ENCODE data around the gene ATRNL1.

Gene ATRNL1

GRCh38 chr10:115867305-115867704, 774.1 kb downstream of the ATRNL1 start:
- Histone ChIP-seq H3K9me2 (replicated peaks; ENCODE audit: control insufficient read depth, low read length) (no peaks in the 10 kb centered on the region; the same call in 1 of the 2 replicates), H3K4me1 (ENCODE audit: control insufficient read depth, low read length) (no peaks in the 10 kb centered on the region), H3K27ac (ENCODE audit: low read depth, low read length) (no peak overlapping the region), H3K4me2 (ENCODE audit: low read length) (no peak overlapping the region), H3F3A (ENCODE audit: control insufficient read depth, insufficient read depth) (no peaks in the 10 kb centered on the region), H3K4me3 (ENCODE audit: low read length) (no peak overlapping the region), H3K27me3 (ENCODE audit: control insufficient read depth, low read length) (no peaks in the 10 kb centered on the region), H4K20me1 (ENCODE audit: control insufficient read depth, insufficient read depth, low read depth, low read length) (no peaks in the 10 kb centered on the region), H3K79me2 (ENCODE audit: control insufficient read depth, low read length) (no peaks in the 10 kb centered on the region), H3K36me3 (ENCODE audit: control insufficient read depth, low read length) (no peaks in the 10 kb centered on the region), H3K9me3 (ENCODE audit: control insufficient read depth, insufficient read depth, low read length) (no peaks in the 10 kb centered on the region)
- TF ChIP-seq EZH2phosphoT487 (IDR thresholded peaks at IDR 0.05; ENCODE audit: borderline replicate concordance, low read length): no peak
- TF ChIP-seq CTCF (IDR thresholded peaks at IDR 0.05; ENCODE audit: low read depth, low read length, poor library complexity, severe bottlenecking): no peak

GRCh38 chr10:115871855-115872254, 778.7 kb downstream of the ATRNL1 start:
- Histone ChIP-seq H3K4me1 (ENCODE audit: control insufficient read depth, low read length) (no peaks in the 10 kb centered on the region), H3K27me3 (ENCODE audit: control insufficient read depth, low read length) (no peaks in the 10 kb centered on the region), H3K79me2 (ENCODE audit: control insufficient read depth, low read length) (no peaks in the 10 kb centered on the region), H3K4me2 (ENCODE audit: low read length) (no peak overlapping the region), H4K20me1 (ENCODE audit: control insufficient read depth, insufficient read depth, low read depth, low read length) (no peaks in the 10 kb centered on the region), H3K36me3 (ENCODE audit: control insufficient read depth, low read length) (no peaks in the 10 kb centered on the region), H3K9me2 (replicated peaks; ENCODE audit: control insufficient read depth, low read length) (no peaks in the 10 kb centered on the region; the same call in 1 of the 2 replicates), H3K27ac (ENCODE audit: low read depth, low read length) (no peak overlapping the region), H3K9me3 (ENCODE audit: control insufficient read depth, insufficient read depth, low read length) (no peaks in the 10 kb centered on the region), H3F3A (ENCODE audit: control insufficient read depth, insufficient read depth) (no peaks in the 10 kb centered on the region), H3K4me3 (ENCODE audit: low read length) (no peak overlapping the region)
- TF ChIP-seq CTCF (IDR thresholded peaks at IDR 0.05; ENCODE audit: low read depth, low read length, poor library complexity, severe bottlenecking): no peak
- TF ChIP-seq EZH2phosphoT487 (IDR thresholded peaks at IDR 0.05; ENCODE audit: borderline replicate concordance, low read length): no peak

GRCh38 chr10:115875172-115875571, 782.0 kb downstream of the ATRNL1 start:
- no peak overlapping the region for H3K4me3 ChIP-seq (ENCODE audit: low read length)
- no peaks in the 10 kb centered on the region for H3K9me3 ChIP-seq (ENCODE audit: control insufficient read depth, insufficient read depth, low read length)
- H3K9me2 ChIP-seq (replicated peaks; ENCODE audit: control insufficient read depth, low read length): no peaks in the 10 kb centered on the region
- no peaks in the 10 kb centered on the region for H3K4me1 ChIP-seq (ENCODE audit: control insufficient read depth, low read length)
- H3K4me2 ChIP-seq (ENCODE audit: low read length): no peak overlapping the region
- H3K79me2 ChIP-seq (ENCODE audit: control insufficient read depth, low read length): no peaks in the 10 kb centered on the region
- no peak for TF ChIP-seq EZH2phosphoT487 (IDR thresholded peaks at IDR 0.05; ENCODE audit: borderline replicate concordance, low read length)
- TF ChIP-seq CTCF (IDR thresholded peaks at IDR 0.05; ENCODE audit: low read depth, low read length, poor library complexity, severe bottlenecking): no peak
- H3K36me3 ChIP-seq (ENCODE audit: control insufficient read depth, low read length): no peaks in the 10 kb centered on the region
- no peak overlapping the region for H3K27ac ChIP-seq (ENCODE audit: low read depth, low read length)
- no peaks in the 10 kb centered on the region for H3F3A ChIP-seq (ENCODE audit: control insufficient read depth, insufficient read depth)
- H3K27me3 ChIP-seq (ENCODE audit: control insufficient read depth, low read length): no peaks in the 10 kb centered on the region
- H4K20me1 ChIP-seq (ENCODE audit: control insufficient read depth, insufficient read depth, low read depth, low read length): no peaks in the 10 kb centered on the region

All from DOHH2 (cell line).